Gastroesophageal sphincter (tissue), 2 donors: ENCODE measurements around the gene THAP6.

Experiments used
- EP300 ChIP-seq: sonication (generic); formaldehyde crosslinking; IDR thresholded peaks from one replicate; pipeline ENCODE4 v1.6.1; 2017; ENCODE audit warnings: antibody characterized with exemption, mild to moderate bottlenecking
- POLR2A ChIP-seq, 2 donors: fragments of 450-650 bp; IDR thresholded peaks; one replicate each; pipeline ENCODE4 v1.6.1; 2017; ENCODE audit warnings: antibody characterized with exemption in 2 of 2, mild to moderate bottlenecking in 2 of 2, moderate library complexity in 1 of 2
- POLR2AphosphoS5 ChIP-seq: sonication (generic); formaldehyde crosslinking; IDR thresholded peaks from one replicate; pipeline ENCODE4 v1.6.1; 2017; ENCODE audit warnings: antibody characterized with exemption

DNA sequence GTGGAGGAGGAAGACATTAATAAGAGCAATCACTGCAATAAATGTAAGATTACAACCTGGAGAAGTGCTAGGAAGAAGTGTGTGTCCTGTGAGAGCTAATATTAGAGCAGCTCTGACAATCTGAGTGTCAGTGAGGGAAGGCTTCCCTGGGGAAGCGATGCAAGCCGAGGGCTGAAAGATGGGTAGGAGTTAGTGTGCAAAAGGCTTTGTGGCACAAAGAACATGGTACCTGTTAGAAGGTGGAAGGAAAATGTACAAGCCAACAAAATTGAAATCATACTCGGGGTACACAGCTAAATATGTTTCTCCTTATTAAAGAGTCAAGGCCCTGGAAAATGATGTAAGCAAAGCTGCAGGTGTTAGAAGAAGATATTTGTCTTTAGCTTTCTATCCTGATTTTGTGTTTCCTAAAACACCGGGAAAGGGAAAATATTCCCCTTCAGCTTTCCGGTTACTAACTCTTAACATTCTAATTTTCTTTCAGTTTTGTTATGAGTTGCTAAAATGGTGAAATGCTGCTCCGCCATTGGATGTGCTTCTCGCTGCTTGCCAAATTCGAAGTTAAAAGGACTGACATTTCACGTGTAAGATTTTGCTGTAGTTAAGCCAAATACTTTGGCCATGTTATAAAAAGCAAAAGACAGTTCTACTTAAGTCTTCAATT lies 808 bp downstream of the THAP6 start:
- no peak for TF ChIP-seq POLR2AphosphoS5
- TF ChIP-seq EP300: no peak
- TF ChIP-seq POLR2A (IDR thresholded peaks at IDR 0.05): no peak
